ENCODE data around the gene ANKRD13D.

Gene ANKRD13D

DNA sequence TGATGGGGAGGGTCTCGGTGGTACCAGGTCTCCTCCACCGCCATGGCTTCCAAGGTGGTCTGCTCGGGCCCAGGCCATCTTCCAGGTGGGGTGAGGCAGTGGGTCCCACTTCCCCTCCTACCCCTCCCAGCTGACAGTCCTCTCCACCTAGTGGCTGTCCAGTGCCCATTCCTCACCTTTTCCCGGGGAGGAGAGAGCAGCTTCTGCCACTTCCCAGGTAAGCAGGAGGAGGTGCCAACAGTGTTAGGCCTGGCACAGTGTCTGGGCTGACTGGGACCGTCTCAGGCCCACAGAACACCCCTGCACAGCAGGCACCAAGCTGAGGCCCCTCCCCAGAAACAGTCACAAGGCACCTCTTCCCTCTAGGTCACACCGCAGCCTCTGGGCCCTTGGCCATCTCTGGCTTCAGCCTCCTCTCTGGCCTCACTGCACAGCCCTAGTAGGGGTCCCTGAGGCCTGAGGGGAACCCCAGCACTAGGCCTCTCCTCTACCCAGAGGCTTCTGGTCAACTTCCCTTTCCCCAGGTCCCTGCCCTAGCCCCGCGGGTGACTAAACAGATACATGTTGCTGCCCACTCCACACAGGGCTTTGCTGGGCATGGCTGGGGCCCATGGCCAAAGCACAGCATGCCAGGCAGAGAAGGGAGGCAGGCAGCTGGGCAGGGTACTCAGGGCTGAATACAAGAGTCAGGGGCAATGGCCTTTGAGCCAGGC, 2.3 kb upstream of the ANKRD13D start:
- ATAC-seq (no peak), DNase-seq (ENCODE audit: low spot score in 2 of 2) (peak in 1 of 2 donors; percentile 74)
- Mint-ChIP-seq H3K9me3 (no peaks in the 10 kb centered on the region), H3K36me3 (peaks cover 96% of the 10 kb centered on the region), H3K27ac (peak overlapping the region; percentile 96), H3K4me3 (peak overlapping the region; percentile 75), H3K4me1 (peaks cover 68% of the 10 kb centered on the region)

DNA sequence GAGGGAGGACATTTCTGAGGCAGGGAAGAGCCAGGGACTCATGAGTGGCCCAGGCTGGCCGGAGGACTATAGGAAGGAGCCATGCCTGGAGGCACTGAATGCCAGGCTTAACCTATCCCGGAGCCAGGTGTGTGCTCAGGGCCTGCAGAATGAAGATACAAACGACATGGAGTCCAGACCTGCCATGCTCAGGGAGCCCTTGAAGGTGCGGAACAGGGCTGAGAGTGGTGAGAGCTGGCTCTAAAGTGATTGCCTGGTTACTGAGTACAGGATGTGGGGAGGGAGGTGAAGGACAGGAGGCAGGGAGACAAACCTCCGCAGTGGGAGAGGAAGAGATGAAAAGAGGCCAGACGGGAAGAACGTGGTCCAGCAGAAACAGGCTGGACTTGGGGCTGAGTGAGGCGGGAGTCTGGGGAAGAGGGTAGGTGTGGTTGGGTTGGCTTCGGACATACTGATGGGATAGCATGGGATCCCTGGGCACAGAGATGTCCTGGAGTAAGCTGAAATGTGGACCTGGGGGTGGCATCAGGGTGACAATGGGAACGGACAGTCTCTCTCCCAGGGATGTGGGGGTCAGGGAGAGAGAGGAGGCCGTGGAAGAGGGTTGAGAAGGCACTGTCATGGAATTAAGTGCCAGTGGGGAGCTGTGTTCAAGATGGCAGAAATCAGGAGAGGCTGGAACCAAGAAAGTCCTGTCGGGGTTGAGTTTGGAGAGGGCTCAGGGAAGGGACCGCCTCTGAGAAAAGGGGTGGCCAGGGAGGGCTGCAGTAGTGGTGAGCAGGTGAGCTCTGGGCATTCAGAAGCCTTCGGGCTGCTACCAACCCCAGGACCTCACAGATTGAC, 1.5 kb upstream of the ANKRD13D start:
- H3K36me3 Mint-ChIP-seq = peaks cover 96% of the 10 kb centered on the region
- peak overlapping the region; percentile 96 for H3K27ac Mint-ChIP-seq
- H3K4me1 Mint-ChIP-seq = peaks cover 67% of the 10 kb centered on the region
- H3K9me3 Mint-ChIP-seq = no peaks in the 10 kb centered on the region
- ATAC-seq = peak; percentile 22
- peak overlapping the region; percentile 75 for H3K4me3 Mint-ChIP-seq
- DNase-seq (ENCODE audit: low spot score in 2 of 2) = no peak

DNA sequence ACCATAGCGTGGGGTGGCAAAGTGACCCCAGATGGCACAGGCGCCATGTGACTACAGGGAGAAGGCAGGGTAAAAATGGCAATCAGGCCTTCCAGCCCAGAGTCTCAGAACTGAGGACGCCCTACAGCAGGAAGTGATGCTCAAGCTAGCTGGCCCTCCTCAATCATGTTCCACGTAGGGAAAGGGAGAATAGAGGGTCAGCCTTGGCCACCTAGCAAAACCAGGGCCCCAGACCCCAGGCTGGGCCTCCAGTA, 978 bp upstream of the ANKRD13D start:
- H3K4me3 Mint-ChIP-seq = peak overlapping the region; percentile 75
- H3K27ac Mint-ChIP-seq = peak overlapping the region; percentile 96
- ATAC-seq (no peak), DNase-seq (ENCODE audit: low spot score in 2 of 2) (no peak)
- peaks cover 96% of the 10 kb centered on the region for H3K36me3 Mint-ChIP-seq
- H3K4me1 Mint-ChIP-seq = peaks cover 68% of the 10 kb centered on the region
- H3K9me3 Mint-ChIP-seq = no peaks in the 10 kb centered on the region

DNA sequence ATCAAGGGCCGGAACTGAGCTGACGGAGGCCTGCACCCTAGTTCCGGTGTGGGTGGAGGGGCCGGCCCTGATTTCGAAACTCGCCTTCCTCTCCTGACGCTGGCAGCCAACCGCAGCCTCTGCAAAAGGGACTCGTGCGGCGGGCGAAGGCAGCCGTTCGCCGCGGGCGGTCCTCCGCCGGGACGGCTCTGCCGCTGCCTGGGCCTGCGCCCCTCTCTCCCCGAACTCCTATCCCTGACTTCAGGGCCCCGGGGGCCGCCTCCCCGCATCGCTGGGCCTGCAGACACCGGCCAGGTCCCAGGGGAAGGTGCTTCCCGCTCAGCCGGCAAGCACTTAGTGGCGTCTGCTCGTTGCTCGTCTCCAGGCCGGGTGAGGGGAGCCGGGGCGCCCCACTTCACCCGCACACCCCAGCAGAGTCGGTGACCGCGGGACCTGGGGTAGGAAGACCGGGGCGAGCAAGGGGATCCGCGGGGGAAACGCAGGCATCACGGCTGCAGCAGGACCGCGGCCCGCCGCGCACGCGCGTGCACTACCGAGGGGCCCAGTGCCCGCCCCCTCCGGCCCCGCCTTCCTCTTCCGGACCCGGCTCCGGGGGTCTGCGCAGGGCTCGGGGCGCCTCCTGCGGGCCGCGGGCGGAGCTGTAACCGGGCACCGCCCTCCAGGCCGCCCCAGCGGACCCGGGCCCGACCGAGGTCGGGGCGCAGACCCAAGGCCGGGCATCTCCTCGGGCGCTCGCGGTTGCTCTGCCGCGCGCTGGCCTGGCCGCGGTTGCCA, 464 bp upstream of the ANKRD13D start:
- peak; percentile 88 to 96 for DNase-seq (ENCODE audit: low spot score in 2 of 2)
- peak; percentile 78 for ATAC-seq
- Mint-ChIP-seq H3K36me3 (peaks cover 95% of the 10 kb centered on the region), H3K4me3 (peak overlapping the region; percentile 75), H3K4me1 (peaks cover 69% of the 10 kb centered on the region), H3K27ac (peak overlapping the region; percentile 96), H3K9me3 (no peaks in the 10 kb centered on the region)

DNA sequence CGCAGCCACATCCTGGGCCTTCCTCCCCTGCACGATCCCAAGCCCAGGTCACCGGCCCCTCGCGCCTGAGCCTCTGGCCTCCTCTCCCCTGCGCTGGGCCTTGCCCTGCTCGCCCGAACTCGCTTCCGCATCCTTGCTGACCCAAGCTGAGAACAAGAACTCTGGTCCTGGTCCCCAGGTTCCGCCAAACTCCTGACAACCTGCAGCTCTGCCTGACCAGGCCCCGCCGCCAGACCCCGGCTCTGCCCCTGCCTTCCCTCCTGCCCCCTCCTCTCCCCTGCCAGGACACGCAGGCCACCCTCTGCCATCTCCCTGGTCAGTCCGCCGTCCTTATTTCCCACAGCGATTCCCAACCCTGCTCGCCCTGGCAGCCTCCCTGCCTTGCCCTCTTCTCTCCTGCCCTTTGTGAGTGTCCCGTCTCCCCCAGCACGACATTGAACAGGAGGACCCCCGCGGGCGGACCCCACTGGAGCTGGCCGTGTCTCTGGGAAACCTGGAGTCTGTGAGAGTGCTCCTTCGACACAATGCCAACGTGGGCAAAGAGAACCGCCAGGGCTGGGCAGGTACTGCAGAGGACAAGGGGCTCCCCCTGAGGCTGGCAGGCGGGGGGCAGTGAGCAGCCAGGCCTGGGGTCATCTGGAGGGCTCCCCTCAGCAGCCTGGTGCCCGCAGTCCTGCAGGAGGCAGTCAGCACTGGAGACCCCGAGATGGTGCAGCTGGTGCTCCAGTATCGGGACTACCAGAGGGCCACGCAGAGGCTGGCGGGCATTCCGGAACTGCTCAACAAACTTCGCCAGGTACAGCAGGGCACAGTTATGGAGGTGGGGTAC, 762 bp downstream of the ANKRD13D start:
- ATAC-seq (no peak), DNase-seq (ENCODE audit: low spot score in 2 of 2) (no peak)
- Mint-ChIP-seq H3K36me3 (peaks cover 95% of the 10 kb centered on the region), H3K4me3 (peak overlapping the region; percentile 93), H3K27ac (peak overlapping the region; percentile 94), H3K9me3 (no peaks in the 10 kb centered on the region), H3K4me1 (peaks cover 59% of the 10 kb centered on the region)

DNA sequence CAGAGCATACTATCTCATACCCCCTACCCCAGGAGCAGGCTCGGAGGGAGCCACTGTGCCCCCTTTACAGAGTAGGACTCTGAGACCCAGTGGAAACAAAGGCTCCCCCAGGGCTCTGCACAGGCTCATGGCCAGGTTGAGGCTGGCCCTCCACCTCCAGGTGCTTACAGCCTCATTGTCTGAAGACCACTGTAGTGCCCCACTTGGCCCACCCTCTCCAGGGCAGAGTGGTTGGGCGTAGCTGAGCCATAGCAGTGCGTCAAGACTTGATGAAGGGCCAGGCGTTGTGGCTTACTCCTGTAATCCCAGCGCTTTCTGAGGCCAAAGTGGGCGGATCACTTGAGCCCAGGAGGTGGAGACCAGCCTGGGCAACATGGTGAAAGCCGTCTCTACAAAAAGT, 1.7 kb downstream of the ANKRD13D start:
- Mint-ChIP-seq H3K4me1 (peaks cover 53% of the 10 kb centered on the region), H3K4me3 (peak overlapping the region; percentile 93), H3K9me3 (no peaks in the 10 kb centered on the region), H3K36me3 (peaks cover 95% of the 10 kb centered on the region), H3K27ac (peak overlapping the region; percentile 94)
- DNase-seq (ENCODE audit: low spot score in 2 of 2) (no peak), ATAC-seq (no peak)

DNA sequence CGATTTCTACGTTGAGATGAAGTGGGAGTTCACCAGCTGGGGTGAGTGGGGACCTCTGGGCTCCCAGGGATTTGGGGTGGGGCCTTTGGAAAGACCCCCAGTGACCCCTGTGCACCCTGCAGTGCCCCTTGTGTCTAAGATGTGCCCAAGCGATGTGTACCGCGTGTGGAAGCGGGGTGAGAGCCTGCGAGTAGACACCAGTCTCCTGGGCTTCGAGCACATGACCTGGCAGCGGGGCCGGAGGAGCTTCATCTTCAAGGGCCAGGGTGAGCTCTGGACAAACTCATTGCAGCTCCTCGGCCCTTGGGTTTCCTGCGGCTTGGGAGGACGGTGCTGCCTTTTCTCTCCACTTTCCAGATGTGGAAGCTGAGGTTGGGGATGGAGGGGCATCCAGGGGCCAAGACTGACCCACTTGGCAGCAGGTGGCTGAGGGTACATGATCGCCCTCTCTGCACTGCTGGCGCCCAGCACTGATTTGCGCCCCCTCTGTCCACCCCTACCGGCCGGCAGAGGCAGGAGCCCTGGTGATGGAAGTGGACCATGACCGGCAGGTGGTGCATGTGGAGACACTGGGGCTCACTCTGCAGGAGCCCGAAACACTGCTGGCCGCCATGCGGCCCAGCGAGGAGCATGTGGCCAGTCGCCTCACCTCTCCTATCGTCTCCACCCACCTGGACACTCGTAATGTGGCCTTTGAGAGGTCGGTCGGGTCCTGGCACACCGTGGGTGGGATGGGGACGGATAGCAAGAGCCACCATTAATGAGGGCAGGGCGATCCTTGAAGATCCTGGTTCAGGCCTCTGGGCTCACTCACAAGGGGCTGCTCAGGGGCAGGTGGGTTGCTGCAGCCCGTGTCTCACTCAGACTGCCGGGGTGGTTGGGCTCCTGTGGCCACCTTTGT, 2.6 kb downstream of the ANKRD13D start:
- Mint-ChIP-seq H3K4me1 (peaks cover 44% of the 10 kb centered on the region), H3K36me3 (peaks cover 95% of the 10 kb centered on the region), H3K9me3 (peaks cover 6% of the 10 kb centered on the region), H3K27ac (peak overlapping the region; percentile 78), H3K4me3 (peak overlapping the region; percentile 93)
- DNase-seq (ENCODE audit: low spot score in 2 of 2) = no peak
- no peak for ATAC-seq

DNA sequence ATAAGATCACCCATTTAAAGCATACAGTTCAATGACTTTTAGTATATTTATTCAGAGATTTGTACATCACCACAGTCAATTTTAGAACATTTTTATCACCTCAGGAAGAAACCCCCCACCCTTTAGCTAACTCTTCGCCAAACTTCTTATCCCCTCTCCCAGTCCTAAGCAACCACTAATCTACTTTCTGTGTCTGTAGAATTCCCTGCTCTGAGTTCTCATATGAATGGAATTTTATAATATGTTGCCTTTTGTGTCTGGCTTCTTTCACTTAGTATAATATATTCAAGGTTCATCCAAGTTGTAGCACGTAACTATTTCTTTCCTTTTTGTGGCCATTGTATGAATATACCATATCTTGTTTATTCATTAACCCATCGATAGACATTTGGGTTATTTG, 3.6 kb downstream of the ANKRD13D start:
- peak overlapping the region; percentile 17 for H3K4me3 Mint-ChIP-seq
- H3K27ac Mint-ChIP-seq = peak overlapping the region; percentile 78
- H3K4me1 Mint-ChIP-seq = peaks cover 35% of the 10 kb centered on the region
- no peak for DNase-seq (ENCODE audit: low spot score in 2 of 2)
- H3K36me3 Mint-ChIP-seq = peaks cover 95% of the 10 kb centered on the region
- peaks cover 9% of the 10 kb centered on the region for H3K9me3 Mint-ChIP-seq
- ATAC-seq = no peak

DNA sequence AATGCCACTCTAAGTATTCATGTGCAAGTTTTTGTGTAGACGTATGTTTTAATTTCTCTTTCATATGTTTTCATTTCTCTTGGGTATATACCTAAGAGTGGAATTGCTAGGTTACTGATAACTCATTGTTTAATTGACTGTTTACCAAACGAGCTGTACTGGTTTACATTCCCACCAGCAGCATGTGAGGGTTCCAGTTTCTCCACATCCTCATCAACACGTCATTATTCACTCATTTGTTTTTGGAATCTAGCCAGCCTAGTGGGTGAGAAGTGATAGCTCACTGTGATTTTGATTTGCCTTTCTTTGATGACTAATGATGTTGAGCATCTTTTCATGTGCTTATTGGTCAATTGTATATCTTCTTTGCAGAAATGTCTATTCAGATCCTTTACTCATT, 4.0 kb downstream of the ANKRD13D start:
- H3K4me1 Mint-ChIP-seq = peaks cover 31% of the 10 kb centered on the region
- H3K4me3 Mint-ChIP-seq = peak overlapping the region; percentile 17
- peak; percentile 6 for ATAC-seq
- peaks cover 9% of the 10 kb centered on the region for H3K9me3 Mint-ChIP-seq
- no peak for DNase-seq (ENCODE audit: low spot score in 2 of 2)
- peak overlapping the region; percentile 78 for H3K27ac Mint-ChIP-seq
- H3K36me3 Mint-ChIP-seq = peaks cover 95% of the 10 kb centered on the region

DNA sequence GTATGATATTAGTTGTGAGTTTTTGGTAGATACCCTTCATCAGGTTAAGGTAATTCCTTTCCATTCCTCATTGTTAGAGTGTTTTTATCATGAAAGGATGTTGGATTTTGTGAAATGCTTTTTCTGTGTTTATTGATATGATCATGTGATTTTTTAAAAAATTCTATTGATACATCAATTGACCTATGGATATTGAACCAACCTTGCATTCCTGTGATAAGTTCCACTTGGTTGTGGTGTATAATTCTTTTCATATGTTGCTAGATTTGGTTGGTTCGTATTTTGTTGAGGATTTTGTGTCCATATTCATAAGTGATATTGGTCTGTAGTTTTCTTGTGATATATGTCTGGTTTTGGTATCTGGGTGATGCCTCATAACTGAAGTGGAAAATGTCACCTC, 6.7 kb downstream of the ANKRD13D start:
- ATAC-seq (no peak), DNase-seq (ENCODE audit: low spot score in 2 of 2) (no peak)
- Mint-ChIP-seq H3K9me3 (peaks cover 9% of the 10 kb centered on the region), H3K4me3 (no peak overlapping the region), H3K36me3 (peaks cover 94% of the 10 kb centered on the region), H3K4me1 (peaks cover 24% of the 10 kb centered on the region), H3K27ac (no peak overlapping the region)

DNA sequence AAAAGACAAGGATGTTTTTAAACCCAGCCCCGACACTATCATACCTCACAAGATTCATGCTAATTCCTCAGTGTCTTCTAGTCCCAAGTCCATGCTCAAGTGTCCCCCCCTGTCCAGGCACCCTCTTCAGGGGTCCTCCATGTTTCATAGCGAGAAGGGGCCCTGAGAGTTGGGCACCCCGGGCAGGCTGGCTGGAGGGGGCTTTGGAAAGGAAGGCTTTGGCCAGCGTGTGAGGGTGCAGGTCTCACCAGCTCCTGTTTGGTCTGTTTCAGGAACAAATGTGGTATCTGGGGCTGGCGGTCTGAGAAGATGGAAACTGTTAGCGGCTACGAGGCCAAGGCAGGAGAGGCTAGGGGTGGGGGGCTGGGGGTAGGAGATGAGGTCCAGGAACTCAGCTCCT, 9.7 kb downstream of the ANKRD13D start:
- H3K4me1 Mint-ChIP-seq = peaks cover 18% of the 10 kb centered on the region
- no peak for ATAC-seq
- no peak overlapping the region for H3K4me3 Mint-ChIP-seq
- no peak for DNase-seq (ENCODE audit: low spot score in 2 of 2)
- H3K36me3 Mint-ChIP-seq = peaks cover 85% of the 10 kb centered on the region
- H3K9me3 Mint-ChIP-seq = peaks cover 9% of the 10 kb centered on the region
- no peak overlapping the region for H3K27ac Mint-ChIP-seq

DNA sequence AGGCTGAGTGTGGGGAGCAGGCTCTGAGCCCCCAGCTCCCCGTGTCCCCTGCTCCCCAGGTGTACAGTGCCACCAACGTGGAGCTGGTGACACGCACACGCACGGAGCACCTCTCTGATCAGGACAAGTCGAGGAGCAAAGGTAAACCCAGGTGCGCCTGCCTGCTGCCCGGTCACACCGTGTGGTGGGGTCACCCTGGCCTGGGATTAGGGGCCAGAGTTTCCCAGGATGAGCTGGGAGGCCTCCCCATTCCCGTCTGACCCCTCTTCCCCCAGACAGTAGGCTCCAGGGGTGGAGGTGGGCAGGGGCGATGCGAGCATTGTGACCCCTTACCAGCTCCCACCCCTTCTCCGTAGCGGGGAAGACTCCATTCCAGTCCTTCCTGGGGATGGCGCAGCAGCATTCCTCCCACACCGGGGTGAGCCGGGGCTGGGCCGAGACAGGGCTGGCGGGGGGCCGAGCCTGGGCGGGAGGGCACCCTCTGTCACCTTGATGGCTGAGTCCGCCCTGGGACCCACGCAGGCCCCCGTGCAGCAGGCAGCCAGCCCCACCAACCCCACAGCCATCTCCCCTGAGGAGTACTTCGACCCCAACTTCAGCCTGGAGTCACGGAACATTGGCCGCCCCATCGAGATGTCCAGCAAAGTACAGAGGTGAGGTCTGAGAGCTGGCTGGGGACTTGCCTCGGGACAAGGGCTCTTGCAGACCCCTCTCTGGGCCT, 10.5 kb downstream of the ANKRD13D start:
- Mint-ChIP-seq H3K4me1 (peaks cover 25% of the 10 kb centered on the region), H3K36me3 (peaks cover 76% of the 10 kb centered on the region), H3K27ac (peak overlapping the region; percentile 54), H3K4me3 (no peak overlapping the region), H3K9me3 (peaks cover 9% of the 10 kb centered on the region)
- no peak for ATAC-seq
- no peak for DNase-seq (ENCODE audit: low spot score in 2 of 2)

DNA sequence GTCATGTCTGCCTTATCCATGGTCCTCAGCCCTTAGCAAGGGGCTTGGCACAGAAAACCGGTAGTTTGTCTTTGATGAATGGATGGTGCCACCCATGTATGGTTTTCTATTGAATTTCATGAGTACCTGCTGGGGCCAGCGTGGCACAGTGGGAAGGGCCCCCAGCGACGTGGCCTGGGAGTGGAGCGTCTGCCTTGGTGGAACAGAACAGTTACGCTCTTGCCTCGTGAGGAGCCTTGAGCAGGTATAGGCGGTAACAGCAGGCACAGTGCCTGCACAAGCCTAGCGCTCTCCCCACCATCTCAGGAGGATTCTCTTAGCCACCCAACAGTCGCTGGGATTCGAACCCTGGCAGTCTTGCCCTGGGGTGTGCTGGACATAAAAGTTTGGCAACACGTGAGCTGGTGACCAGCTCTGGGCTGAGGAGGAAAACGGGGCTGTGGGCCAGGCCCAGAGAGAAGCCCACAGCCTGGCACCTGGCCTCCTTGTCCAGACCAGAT, 11.2 kb downstream of the ANKRD13D start:
- Mint-ChIP-seq H3K4me3 (no peak overlapping the region), H3K4me1 (peaks cover 28% of the 10 kb centered on the region), H3K36me3 (peaks cover 69% of the 10 kb centered on the region), H3K27ac (peak overlapping the region; percentile 54), H3K9me3 (peaks cover 9% of the 10 kb centered on the region)
- DNase-seq (ENCODE audit: low spot score in 2 of 2) = no peak
- no peak for ATAC-seq
